Measurements from ENCODE around the gene TSN.
"Not testable (repeated sequence)": the region's sequence is repeated elsewhere in the genome, so short reads cannot be mapped to it uniquely, and the experiment has no call there.

Gene TSN

DNA sequence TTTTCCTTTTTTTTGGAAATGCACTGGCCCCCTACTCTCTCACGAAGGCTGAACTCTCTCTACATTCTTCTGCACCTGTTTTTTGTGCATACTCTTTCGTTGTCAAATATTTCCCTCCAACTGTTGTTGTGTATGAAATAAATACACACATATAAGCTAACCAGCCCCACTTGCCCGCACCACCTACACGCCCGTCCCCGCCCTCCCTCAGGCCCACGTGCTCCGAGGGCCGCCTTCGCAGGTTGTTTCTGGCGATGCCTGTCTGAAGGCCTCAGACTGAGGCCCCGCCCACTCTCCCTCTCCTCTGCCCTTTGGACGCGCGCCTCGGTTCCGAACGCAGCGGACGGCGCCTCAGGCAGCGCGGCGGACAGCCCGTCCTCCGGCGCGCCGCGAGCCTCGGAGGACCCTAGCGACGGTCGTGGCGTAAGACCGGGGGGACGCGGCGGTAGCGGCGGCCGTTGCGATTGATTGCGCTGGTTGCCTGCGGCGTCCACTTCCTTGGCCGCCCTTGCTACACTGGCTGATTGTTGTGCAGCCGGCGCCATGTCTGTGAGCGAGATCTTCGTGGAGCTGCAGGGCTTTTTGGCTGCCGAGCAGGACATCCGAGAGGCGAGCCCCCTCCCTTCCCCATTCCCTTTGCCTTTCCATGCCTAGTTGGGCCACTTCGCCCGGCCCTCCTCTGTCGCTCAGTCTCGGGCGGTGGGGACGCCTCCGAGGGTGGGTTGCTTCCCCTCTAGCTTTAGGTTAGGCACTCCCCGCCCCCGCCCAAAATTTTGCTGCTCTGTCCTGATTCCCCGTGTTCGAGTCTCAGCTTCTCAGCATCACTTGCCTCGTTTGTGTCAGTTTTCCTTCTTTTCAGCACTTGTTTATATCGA is at the start of gene TSN:
TSN (plus strand) TSS at position 415 of the 875 bp plus-strand sequence; CDS start at position 544, 129 bp downstream.
- peak; percentile 92 to 96 for DNase-seq (ENCODE audit: low read depth in 2 of 2, low spot score in 1 of 2)

DNA sequence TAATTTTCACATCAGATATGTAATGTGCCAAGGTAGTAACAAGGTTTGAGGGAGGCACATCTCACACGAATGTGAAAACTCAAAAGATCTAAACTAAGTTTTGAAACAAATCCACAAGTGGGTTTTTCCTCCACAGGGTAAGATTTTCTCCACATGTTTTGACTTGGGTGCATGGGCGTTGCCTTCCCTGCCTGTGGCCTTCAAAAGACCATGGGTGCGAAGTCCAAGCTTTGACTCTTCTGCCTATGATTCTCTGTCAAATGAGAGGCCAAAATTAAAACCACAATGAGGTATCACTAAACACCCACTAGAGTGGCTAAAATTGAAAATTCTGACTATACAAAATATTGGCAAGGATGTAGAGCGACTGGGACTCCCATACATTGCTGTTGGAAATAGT is 49.5 kb upstream of the TSN start:
- DNase-seq (ENCODE audit: low read depth in 2 of 2, low spot score in 1 of 2), result no peak

DNA sequence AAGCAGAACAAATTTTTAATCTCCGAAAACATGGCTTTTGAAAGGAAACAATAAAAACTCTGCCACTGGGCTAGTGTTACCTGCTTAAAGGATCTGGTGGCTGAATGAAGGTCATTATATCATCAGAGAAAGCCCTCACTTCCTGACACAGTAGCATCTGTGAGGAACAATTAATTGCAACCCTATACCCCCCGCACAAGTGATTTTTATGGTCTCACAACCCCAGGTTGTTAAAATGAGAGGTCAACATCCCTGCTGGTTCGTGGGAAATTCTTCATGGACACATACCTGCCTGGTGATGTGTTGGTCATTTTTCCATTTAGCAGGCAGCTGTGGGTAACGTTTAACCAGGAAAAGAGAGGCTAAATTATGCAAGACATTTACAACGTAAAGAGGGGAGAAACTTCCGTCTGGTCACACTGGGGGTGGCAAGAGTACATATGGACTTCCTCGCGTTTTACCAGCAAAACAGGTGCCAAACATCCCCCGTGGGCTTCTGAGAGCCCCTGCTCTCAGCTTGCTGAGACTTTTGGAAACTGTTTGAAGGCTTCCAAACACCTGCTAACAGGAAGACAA is 48.0 kb upstream of the TSN start:
- DNase-seq (ENCODE audit: low read depth in 2 of 2, low spot score in 1 of 2), result no peak

DNA sequence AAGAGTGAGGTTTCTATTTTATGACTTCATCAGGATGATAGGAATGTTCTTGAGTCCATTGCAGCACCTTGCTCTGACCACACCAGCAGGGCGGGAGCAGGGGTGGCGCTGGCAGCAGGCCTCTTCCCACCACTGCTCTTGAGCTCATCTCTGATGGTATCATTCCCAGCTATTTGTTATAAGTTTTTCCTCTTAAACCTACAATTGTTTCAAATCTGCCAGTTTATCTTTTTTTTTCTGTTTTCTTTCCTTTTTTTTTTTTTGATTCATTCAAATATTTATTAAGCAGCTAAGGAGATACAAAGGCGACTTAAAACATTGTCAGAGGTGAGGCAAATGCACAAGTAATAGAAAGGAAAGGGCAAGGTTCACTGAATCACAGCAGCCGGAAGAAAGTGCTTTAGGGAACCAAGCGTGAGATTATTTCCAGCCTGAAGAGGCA is 47.5 kb upstream of the TSN start:
- no peak for DNase-seq (ENCODE audit: low read depth in 2 of 2, low spot score in 1 of 2)

DNA sequence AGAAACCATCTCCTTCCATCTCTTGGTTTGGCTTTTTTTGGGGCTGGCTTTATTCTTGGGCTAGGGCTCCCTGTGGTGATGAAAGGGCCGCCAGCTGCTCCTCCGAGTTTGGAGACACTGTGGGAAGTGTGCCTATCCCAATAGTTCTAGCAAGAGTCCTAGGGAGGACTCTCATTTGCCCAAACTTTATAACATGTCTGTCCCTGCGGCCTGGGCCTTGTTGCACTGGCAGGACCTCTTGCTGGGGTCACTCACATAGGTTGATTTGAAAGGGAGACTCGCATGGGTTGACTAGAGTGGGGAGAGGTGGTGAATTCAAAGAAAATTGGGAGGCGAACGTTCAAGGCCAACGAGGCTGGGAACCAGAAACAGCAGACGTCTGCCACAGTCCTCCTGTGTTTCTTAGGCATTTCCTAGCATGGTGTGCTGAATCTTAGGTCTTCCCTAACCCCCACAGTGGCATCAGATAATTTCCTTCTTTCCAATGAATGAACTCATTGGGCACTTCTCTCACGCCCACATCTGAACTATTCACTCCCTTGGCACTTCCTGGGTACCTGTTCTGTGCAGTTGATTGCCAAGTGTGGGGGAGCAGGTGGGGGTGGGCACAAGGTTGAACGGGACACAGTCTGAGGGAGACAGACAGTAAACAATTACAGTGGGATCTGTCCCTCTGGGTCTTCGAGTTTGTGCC is 45.5 kb upstream of the TSN start:
- no peak for DNase-seq (ENCODE audit: low read depth in 2 of 2, low spot score in 1 of 2)

DNA sequence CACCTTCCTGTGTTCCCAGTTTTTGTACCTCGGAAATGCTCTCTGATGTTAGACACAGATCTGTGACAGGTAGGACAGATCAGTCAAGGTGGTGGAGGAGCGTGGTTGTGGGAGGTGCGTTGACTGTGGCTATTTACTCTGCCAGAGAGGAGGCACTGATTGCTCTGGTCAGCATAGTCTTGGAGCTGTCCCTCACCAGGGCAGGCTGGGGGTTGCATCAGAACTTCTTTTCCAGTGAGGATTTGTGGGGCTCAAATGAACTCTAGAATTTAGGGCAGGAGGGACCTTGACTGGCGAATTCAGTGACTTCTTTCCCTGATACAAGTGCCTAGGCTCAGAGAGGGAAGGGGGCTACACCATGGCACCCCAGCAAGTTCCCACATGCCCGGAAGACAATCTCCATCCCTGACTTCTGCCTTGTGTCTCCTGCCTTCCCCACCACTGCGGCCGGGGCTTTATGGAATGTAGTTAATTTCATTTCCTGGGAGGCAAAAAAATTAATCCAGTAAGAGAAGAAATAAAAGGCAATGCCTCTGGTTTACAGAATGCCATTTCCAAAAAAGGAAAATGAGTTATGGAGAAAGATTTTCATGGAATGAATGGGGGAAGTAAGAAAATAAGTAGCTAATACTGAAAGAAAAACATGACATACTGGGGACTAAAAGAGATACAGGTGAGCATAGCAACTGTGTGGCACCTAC is 44.8 kb upstream of the TSN start:
- DNase-seq (ENCODE audit: low read depth in 2 of 2, low spot score in 1 of 2), result no peak

DNA sequence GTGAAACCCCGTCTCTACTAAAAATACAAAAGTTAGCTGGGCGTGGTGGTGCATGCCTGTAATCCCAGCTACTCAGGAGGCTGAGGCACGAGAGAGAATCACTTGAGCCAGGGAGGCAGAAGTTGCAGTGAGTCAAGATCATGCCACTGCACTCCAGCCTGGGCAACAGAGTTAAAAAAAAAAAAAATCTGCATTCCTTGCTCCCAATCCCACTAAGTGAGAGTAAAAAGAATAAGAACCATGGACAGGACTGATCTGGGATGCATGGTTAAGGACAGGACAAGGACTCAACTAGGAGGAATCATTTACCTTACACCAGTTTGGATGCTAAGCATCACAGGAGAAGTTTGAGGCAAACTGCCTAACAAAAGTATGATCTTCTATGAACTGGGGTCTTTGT is 44.0 kb upstream of the TSN start:
- DNase-seq (ENCODE audit: low read depth in 2 of 2, low spot score in 1 of 2), result not testable (repeated sequence)

DNA sequence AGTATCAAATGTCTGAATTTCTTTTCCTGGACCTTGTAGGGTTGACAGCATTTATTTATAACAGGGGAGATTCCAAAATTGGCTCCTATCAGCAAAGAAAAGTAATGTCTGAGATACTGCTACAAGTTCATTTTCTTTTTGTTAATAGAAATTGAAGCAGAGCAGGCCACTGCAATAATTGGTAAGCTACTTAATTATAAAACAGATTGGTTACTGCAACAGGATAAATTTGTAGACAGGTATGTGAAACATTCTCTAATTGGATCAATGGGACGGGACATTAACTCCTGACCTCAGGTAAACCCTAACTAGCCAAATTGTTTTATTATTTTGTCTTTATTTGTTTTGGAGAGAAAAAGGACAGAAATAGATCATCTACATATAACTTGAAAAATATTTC is 39.3 kb upstream of the TSN start:
- DNase-seq (ENCODE audit: low read depth in 2 of 2, low spot score in 1 of 2), result no peak

DNA sequence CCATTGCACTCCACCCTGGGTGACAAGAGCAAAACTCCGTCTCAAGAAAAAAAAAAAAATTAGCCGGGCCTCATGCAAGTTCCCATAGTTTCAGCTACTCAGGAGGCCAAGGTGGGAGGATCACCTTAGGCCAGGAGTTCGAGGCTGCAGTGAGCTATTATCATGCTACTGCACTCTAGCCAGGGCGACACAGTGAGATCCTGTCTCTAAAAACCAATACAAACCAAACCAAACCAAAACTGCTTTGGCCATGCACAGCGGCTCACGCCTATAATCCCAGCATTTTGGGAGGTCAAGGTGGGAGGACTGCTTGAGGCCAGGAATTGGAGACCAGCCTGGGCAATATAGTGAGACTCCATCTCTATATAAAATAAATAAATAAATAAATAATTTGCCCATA is 37.9 kb upstream of the TSN start:
- DNase-seq (ENCODE audit: low read depth in 2 of 2, low spot score in 1 of 2), result no peak

DNA sequence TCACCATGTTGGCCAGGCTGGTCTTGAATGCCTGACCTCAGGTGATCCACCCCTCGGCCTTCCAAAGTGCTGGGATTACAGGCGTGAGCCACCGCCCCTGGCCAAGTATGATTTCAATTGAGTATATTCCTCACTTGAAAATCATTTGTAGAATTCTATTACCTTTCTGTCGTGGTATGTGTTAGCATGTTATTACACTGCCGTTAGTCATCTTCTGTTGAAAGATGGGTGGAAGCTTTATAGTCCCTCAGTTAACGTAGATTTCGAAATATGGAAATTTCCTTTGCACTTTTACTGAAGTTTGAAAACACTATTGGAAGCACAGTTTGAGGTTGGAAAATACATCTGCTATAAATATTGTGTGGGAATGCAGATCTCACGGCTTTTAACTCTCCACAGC is 33.5 kb upstream of the TSN start:
- no peak for DNase-seq (ENCODE audit: low read depth in 2 of 2, low spot score in 1 of 2)

DNA sequence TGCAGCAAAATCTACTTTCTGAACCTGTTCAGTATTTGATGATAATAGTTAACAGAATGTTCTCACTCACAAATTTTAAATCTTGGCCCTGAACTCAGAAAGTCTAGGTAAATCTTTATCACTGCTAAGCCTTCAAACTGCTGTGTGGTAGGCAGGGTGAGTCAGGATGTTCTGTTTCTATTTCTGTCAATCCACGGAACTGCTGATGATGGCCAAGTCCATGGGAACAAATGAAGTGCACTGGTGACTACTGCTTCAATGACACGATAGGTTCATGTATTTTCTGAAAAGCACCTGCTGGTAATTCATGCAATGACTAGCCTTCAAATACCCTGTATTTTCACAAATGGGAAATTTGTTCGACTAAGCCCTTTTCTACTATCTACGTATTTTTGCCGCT is 33.0 kb upstream of the TSN start:
- DNase-seq (ENCODE audit: low read depth in 2 of 2, low spot score in 1 of 2), result no peak

DNA sequence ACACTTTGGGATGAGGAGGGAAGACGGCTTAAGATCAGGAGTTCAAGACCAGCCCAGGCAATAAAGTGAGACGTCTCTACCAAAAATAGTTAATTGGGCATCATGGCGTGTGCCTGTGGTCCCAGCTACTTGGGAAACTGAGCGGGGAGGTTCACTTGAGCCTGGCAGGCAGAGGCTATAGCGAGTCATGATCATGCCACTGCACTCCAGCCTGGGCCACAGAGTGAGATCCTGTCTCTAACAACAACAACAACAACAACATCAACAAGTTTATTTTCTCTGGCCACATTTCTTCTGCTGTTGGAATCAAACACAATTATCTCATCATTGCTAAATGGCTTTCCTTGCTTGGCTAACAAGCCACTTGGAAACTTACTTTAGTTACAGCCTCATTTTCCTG is 32.1 kb upstream of the TSN start:
- no peak for DNase-seq (ENCODE audit: low read depth in 2 of 2, low spot score in 1 of 2)

DNA sequence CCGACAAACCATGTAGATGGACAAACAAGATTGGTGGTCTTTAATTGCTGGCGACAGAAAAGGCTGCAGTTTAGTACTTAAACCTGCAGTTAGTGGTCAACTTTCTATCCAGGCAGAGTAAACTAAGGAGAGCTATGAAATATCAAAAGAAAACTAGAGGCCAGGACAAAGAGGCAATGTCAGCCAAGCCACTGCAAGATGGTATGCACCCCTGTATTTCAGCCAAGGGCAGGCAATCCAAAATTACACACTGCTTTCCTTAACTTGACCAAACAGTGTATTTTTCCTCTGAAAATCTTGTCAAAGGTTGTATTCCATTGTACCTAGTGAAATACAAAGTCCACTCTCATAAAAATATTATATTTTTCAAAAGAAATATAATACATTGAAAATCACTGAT is 28.1 kb upstream of the TSN start:
- DNase-seq (ENCODE audit: low read depth in 2 of 2, low spot score in 1 of 2), result no peak

DNA sequence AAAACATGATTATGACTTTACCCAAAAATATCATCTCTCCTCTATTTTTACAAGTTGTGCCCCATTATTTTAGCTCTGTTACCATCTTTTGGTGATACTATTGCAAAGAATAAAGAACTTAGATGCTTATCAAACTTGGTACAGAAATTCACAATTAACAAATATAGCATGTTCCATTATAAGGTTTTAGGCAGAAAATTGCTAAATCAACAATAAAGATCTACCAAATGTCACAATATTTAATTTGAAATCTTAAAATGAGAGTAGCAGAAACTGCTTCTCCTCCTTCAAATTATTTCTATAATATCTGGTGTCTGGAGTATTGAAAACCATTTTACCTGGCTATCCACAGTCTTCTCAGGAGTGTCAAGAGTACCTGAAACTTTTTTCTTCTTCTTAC is 27.5 kb upstream of the TSN start:
- no peak for DNase-seq (ENCODE audit: low read depth in 2 of 2, low spot score in 1 of 2)

DNA sequence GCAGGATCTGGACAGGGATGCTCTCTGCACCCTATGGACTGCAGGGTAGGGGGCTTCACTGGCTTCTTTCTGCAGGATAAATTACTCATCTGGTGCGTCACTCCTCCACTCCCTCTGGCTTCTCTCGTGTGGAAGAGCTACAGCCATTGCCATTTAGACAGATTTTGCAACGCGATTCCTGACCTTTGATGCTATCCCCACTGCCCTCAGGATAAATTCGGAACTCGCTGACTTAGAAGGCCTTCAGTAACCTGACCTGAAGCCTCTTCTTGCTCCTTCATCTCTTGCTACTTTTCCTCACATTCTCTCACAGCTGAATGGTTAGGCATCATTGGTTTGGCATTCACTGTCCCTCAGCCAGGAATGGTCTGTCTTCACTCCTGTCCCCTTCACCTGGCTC is 24.1 kb upstream of the TSN start:
- DNase-seq (ENCODE audit: low read depth in 2 of 2, low spot score in 1 of 2), result no peak

DNA sequence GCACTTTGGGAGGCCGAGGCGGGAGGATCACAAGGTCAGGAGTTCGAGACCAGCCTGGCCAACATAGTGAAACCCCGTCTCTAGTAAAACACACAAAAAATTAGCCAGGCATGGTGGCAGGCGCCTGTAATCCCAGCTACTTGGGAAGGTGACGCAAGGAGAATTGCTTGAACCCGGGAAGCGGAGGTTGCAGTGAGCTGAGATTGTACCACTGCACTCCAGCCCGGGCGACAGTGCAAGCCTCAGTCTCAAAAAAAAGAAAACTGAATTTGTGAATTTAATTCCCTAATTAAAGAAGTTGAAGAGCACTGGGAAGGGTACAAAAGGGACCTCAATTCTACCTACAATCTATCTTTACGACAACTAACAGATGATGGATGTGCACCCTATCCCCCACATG is 20.9 kb upstream of the TSN start:
- not testable (repeated sequence) for DNase-seq (ENCODE audit: low read depth in 2 of 2, low spot score in 1 of 2)

DNA sequence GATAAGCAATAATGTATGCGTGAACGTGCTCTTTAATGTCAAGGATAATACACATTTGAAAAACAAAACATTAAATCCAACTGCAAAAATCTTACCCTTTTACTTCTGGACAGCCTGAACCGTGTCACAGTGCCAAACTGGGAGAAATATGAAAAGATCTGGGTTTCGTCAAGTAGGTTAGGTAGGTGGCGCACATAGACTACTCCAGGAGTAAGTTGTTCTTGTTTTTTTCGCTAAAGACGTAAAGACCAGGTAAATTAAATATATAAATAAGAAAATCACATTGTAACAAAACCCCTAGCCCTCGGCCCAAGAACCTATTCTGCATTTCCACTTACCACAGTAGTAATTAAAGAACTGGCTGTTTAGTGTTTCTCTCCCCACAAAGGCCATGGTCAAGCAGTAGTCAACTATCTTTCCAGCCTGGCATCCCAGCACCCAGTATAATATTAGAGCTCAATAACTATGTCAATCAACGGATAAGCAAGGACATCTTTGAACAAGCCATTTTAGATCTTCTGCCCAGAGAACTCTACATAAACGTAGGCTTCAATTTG is 19.9 kb upstream of the TSN start:
- no peak for DNase-seq (ENCODE audit: low read depth in 2 of 2, low spot score in 1 of 2)

DNA sequence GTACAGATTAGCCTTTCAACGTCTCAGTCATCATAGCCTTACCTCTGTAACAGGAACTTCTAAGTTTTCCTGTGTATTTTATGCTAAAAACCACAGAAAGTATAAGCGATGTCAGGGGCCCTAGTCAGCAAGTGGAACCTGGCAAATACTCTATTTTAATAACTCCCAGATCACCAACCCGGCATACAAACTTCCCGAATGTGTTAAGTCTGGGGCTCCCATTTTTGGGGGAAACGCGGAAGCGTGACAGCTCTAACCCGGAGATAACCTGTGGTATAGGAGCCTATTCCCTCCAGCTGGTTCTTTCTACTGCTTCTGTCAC is 19.4 kb upstream of the TSN start:
- no peak for DNase-seq (ENCODE audit: low read depth in 2 of 2, low spot score in 1 of 2)

DNA sequence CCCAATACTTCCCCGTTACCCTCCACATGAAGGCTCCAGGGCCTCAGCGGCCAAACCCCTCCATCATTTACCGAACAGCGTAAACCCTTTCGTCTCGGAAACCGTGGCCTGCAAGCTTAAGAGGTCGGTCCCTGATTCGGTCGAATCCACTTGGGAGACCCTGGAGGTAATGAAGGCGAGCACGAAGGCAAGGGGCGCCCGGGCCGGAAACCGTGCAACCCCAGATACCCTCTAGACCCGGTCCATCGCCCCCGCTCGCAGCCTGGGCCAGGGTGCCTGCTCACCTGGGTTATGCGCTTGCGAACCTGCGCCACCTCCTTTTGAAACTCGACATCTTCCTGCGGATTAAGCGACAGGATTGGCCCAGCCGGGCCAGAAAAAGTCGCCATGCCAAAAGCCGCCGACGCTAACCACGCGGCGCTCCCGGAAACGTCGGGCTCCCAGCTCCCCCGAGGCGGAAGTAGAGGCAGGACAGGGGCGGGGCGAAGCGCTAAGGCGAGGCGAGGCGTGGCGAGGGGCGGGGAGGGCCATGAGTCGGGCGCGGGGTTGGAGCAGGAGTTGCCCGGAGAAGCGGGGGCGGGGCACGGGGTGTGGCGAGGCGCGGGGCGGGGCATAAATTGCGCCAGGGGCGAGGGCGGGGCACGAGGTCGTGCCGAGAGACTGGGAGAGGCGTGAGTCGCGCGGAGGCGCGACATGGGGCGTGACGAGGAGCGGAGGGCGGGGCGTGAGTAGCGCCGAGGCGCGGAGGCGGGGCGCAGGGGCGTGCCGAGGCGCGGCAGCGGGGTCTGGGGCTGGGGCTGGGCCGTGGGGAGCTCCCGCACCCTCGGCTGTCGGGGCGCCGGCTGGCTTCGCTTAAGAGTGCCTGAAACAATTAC is 18.8 kb upstream of the TSN start, which contains the start of gene NIFK:
NIFK (minus strand) TSS at position 414 of the 875 bp plus-strand sequence; CDS start at position 389, 25 bp downstream.
- DNase-seq (ENCODE audit: low read depth in 2 of 2, low spot score in 1 of 2), result peak; percentile 99 to 100

DNA sequence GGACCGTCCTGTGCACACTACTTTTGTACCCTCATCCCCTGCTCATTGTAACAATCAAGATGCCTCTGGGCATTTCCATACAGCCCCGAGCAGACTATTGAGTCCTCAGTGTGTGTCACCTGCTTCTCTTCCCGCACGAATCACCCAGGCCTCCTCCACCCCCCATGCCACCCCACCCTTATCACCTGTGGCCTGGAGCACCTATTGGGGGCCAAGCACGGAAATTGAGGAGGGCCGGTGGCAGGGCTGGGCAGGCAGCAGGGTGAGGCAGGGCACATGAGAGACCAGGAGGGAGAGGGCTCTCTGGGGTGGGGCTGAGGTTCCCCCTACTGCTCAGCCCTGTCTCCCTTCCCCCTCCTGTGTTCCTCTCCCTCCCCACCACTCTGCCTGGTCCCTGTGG is 14.5 kb upstream of the TSN start:
- no peak for DNase-seq (ENCODE audit: low read depth in 2 of 2, low spot score in 1 of 2)

Data from stimulated activated CD8-positive, alpha-beta memory T cell treated with anti-CD3 and anti-CD28 coated beads, Interleukin-4, amount 100 ng/mL, for 4 hours (primary cell).